IPS-20b (cell line): ENCODE results near the gene PTH2.

Experiments
- H3K27ac ChIP-seq: one replicate; pipeline ENCODE4 v1.5.1; 2013; ENCODE audit warnings: low read length
- H3K27me3 ChIP-seq: 2 replicates; pipeline ENCODE4 v1.6.1; 2013; ENCODE audit warnings: mild to moderate bottlenecking, low read length, inconsistent platforms; ENCODE audit not compliant: insufficient read depth
- H3K36me3 ChIP-seq: 2 replicates; pipeline ENCODE4 v1.6.1; 2013; ENCODE audit warnings: low read depth, mild to moderate bottlenecking, inconsistent platforms, low read length, moderate library complexity; ENCODE audit not compliant: insufficient read depth
- H3K4me1 ChIP-seq: 2 replicates; pipeline ENCODE4 v1.6.1; 2013; ENCODE audit warnings: mild to moderate bottlenecking, control low read depth, inconsistent platforms, low read length, moderate library complexity; ENCODE audit not compliant: insufficient read depth
- H3K4me3 ChIP-seq: 2 replicates; pipeline ENCODE4 v1.5.1; 2013; ENCODE audit warnings: mild to moderate bottlenecking, low read length, inconsistent platforms
- H3K9ac ChIP-seq: 2 replicates; pipeline ENCODE4 v1.6.1; 2013; ENCODE audit warnings: low read depth, mild to moderate bottlenecking, inconsistent platforms, low read length, moderate library complexity
- H3K9me3 ChIP-seq: 2 replicates; pipeline ENCODE4 v1.6.1; 2013; ENCODE audit warnings: mild to moderate bottlenecking, low read depth, low read length, inconsistent platforms; ENCODE audit not compliant: insufficient read depth

The PTH2 gene

GRCh38 chr19:49437231-49437630 lies 14.0 kb upstream of the PTH2 start:
- Histone ChIP-seq H3K27me3 (peaks cover 99% of the 10 kb centered on the region), H3K9ac (no peak overlapping the region), H3K4me3 (no peak overlapping the region)

DNA sequence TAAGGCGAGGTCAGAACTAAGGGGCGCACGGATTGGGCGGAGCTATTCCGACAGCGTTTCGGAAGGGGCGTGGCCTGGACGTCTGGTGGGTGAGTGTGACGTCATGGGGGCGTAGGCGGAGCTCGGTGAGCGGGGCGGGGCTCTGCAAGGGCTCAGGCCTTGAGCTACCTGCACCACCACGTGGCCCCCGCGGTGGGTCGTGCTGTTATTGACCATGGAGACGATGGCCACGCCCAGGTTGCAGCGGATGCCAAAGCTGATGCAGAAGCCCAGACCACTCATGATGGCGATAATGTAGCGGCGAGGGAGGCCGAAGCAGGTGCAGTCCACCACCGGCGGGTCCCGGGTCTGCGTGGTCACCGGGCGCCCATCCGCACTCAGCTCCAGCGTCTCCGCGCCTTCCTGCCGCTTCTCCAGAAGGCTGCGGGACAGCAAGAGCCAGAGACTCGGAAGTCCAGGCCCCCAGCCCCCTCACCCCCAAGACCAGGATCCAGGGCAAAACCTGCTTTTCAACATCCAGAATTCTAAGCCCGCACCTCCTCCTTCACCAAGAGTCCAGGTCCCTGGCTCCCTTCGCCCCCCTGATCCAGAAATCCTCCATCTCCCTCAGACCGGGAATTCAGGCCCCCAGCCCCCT lies 13.3 kb upstream of the PTH2 start:
- peak overlapping the region; percentile 47; the same call in 1 of the 2 replicates for H3K4me3 ChIP-seq
- H3K36me3 ChIP-seq, result no peaks in the 10 kb centered on the region
- no peaks in the 10 kb centered on the region for H3K9me3 ChIP-seq
- H3K9ac ChIP-seq, result no peak overlapping the region
- H3K27me3 ChIP-seq, result peaks cover 99% of the 10 kb centered on the region
- H3K4me1 ChIP-seq, result peaks cover 4% of the 10 kb centered on the region; the same call in 1 of the 2 replicates
- no peak overlapping the region for H3K27ac ChIP-seq

More at GRCh38 chr19:49437231-49437630, 14.0 kb upstream of the PTH2 start:
- H3K9me3 ChIP-seq, result no peaks in the 10 kb centered on the region
- H3K36me3 ChIP-seq, result no peaks in the 10 kb centered on the region
- H3K27ac ChIP-seq, result no peak overlapping the region
- H3K4me1 ChIP-seq, result peaks cover 11% of the 10 kb centered on the region; the same call in 1 of the 2 replicates

- Histone ChIP-seq H3K9me3 (no peaks in the 10 kb centered on the region), H3K9ac (no peak overlapping the region), H3K4me3 (peak overlapping the region; percentile 39; the same call in 1 of the 2 replicates), H3K27me3 (peaks cover 100% of the 10 kb centered on the region), H3K27ac (no peak overlapping the region), H3K4me1 (peaks cover 1% of the 10 kb centered on the region; the same call in 1 of the 2 replicates), H3K36me3 (no peaks in the 10 kb centered on the region)
These were observed 12.4 kb upstream of the PTH2 start for GRCh38 chr19:49435670-49436069.

DNA sequence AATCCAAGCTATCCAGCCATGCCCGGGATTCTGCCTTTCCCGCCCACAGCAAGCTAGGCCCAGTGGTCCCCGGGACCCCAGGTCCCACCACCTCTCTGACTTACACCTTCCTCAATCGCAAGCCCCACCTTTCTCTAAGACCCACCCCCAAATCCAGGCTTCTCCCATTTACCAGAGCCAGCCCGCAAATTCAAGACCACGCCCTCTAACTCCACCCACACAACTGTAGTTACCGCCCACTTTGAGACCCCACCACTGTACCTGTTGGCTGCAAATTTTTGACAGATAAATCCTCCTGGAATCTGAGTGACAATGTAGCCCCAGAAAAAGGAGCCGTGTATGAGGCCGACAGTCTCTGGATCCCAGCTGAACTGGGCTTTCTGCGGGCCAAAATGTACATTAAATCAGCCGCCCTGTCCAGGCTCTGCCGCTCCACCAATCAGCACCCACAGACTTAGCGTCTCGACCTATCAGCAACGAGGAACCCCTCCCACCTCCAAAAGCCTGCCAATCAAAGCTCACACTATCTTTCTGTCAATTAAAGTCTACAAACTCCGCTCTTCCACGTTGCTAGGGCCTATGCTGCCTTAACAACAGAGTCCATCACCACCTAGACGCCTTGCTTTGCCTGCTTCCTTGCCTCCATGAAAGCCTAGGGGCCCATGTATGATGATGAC lies 11.8 kb upstream of the PTH2 start:
- no peak overlapping the region for H3K9ac ChIP-seq
- H3K36me3 ChIP-seq, result no peaks in the 10 kb centered on the region
- peaks cover 100% of the 10 kb centered on the region for H3K27me3 ChIP-seq
- H3K4me3 ChIP-seq, result no peak overlapping the region
- H3K9me3 ChIP-seq, result no peaks in the 10 kb centered on the region
- H3K27ac ChIP-seq, result no peak overlapping the region
- no peaks in the 10 kb centered on the region; the same call in 1 of the 2 replicates for H3K4me1 ChIP-seq

- Histone ChIP-seq H3K4me1 (peaks cover 8% of the 10 kb centered on the region; the same call in 1 of the 2 replicates), H3K4me3 (peak overlapping the region; percentile 61; the same call in 1 of the 2 replicates), H3K36me3 (no peaks in the 10 kb centered on the region), H3K27ac (no peak overlapping the region), H3K9ac (no peak overlapping the region), H3K9me3 (no peaks in the 10 kb centered on the region), H3K27me3 (peaks cover 98% of the 10 kb centered on the region)
These were observed 10.1 kb upstream of the PTH2 start for GRCh38 chr19:49433240-49433901.

DNA sequence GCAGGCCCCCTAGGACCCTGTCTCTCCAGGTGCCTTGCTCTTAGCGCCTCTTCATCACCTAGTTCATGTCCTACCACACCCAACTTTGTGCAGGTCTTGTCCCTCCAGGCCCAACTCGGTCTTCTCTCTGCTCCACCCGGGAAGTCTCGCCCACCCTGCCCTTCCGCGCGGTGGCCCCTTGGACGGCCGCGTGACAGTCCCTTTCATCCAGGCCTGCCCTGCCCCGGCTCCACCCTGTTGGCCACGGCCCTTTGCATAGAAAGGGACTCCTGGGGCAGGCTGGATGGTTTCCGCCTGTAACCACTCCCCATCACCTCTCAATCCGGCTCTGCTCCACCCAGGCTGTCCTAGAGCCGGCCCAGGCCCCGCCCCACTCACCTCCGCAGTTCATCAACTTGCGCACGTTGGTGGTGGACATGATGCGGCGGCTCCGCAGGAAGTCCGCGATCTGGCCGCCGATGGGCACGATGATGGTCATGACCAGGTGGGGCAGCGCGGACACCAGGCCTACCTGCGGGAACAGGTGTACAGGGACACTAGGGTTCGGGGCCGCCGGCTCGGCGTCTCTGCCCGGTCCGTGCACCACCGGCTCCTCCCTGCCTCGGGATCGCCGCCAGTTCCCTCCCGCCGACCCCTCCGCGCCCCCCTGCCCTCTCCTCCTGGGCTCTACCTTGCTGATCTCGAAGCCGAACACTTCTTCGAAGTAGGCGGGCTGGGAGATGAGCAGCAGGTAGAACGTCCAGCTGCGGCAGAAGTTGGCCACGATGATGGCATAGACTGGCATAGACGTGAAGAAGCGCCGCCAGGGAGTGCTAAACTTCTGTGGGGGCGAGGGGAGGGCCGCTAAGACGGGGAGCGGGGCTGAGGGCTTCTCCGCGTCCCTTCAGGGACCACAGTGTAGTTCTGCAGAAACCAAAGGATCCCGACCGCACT lies 9.2 kb upstream of the PTH2 start:
- no peaks in the 10 kb centered on the region for H3K9me3 ChIP-seq
- no peak overlapping the region for H3K9ac ChIP-seq
- no peak overlapping the region for H3K27ac ChIP-seq
- peaks cover 8% of the 10 kb centered on the region; the same call in 1 of the 2 replicates for H3K4me1 ChIP-seq
- peak overlapping the region; percentile 61 for H3K4me3 ChIP-seq
- H3K36me3 ChIP-seq, result no peaks in the 10 kb centered on the region
- peaks cover 97% of the 10 kb centered on the region for H3K27me3 ChIP-seq

GRCh38 chr19:49431330-49431749 lies 8.1 kb upstream of the PTH2 start:
- H3K9ac ChIP-seq, result no peak overlapping the region
- H3K27me3 ChIP-seq, result peaks cover 97% of the 10 kb centered on the region
- H3K36me3 ChIP-seq, result no peaks in the 10 kb centered on the region

DNA sequence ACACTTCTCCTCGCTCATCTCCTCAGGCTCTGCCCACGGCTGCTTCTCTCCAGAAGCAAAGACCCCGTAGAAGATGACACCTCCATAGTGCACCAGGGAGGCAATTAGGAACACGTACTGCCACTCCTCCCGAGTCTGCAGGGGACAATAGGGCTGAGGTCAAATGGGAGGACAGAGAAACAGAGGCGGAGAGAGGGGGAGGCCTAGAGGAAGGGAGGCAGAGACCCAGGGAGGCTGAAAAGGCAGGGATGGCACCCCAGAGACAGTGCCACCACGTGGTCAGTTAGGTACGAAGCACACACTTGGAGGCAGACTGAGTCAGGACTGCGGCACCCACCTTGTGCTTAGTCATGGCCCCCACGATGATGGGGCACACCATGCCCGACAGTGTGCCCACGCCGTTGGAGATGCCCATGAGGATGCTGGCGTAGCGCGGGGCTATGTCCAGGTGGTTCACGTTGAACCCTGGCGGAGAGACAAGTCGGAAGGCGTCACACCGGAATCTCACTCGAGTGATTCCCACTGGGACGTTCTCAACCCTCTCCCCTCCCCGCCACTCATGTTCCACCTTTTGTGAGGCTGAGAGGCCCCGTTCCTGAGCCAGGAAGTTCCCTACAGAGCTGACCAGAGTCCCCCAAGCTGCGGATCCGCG lies 7.6 kb upstream of the PTH2 start:
- H3K9me3 ChIP-seq, result no peaks in the 10 kb centered on the region
- no peaks in the 10 kb centered on the region for H3K36me3 ChIP-seq
- peaks cover 97% of the 10 kb centered on the region for H3K27me3 ChIP-seq
- H3K27ac ChIP-seq, result no peak overlapping the region
- H3K4me3 ChIP-seq, result no peak overlapping the region
- no peak overlapping the region for H3K9ac ChIP-seq
- peaks cover 13% of the 10 kb centered on the region; the same call in 1 of the 2 replicates for H3K4me1 ChIP-seq

More at GRCh38 chr19:49431330-49431749, 8.1 kb upstream of the PTH2 start:
- Histone ChIP-seq H3K4me3 (no peak overlapping the region), H3K9me3 (no peaks in the 10 kb centered on the region), H3K4me1 (peaks cover 13% of the 10 kb centered on the region; the same call in 1 of the 2 replicates), H3K27ac (no peak overlapping the region)

- Histone ChIP-seq H3K4me3 (no peak overlapping the region), H3K27ac (no peak overlapping the region), H3K9ac (no peak overlapping the region), H3K36me3 (no peaks in the 10 kb centered on the region), H3K9me3 (no peaks in the 10 kb centered on the region), H3K27me3 (peaks cover 97% of the 10 kb centered on the region), H3K4me1 (peaks cover 13% of the 10 kb centered on the region; the same call in 1 of the 2 replicates)
These were observed 7.0 kb upstream of the PTH2 start for GRCh38 chr19:49430172-49430677.

GRCh38 chr19:49428547-49429451 lies 5.6 kb upstream of the PTH2 start:
- Histone ChIP-seq H3K4me3 (peak overlapping the region; percentile 78), H3K9ac (peak overlapping the region; percentile 51; the same call in 1 of the 2 replicates), H3K4me1 (peaks cover 13% of the 10 kb centered on the region; the same call in 1 of the 2 replicates)

More at GRCh38 chr19:49428547-49429451, 5.6 kb upstream of the PTH2 start:
- Histone ChIP-seq H3K27ac (peak overlapping the region; percentile 60), H3K9me3 (no peaks in the 10 kb centered on the region), H3K27me3 (peaks cover 97% of the 10 kb centered on the region), H3K36me3 (no peaks in the 10 kb centered on the region)
